Bronchial epithelial cell (primary cell): ENCODE data around the gene PPFIA1. TPM values are rescaled to one million over a fixed set of nuclear protein-coding genes. Genes with fewer than 3 reads are reported as not detected.

Experiments
- DNase-seq: peaks from one replicate; pipeline ENCODE4 v3.0.0-alpha.2; 2010; ENCODE audit warnings: low read depth
- FAIRE-seq: peaks from 2 replicates; lab custom pipeline; 2011; peaks lifted over from hg19 to GRCh38; lab: Jason Lieb, UNC
- H3K27me3 ChIP-seq: 2 replicates; pipeline ENCODE4 v1.5.1; 2011; ENCODE audit warnings: low read length; ENCODE audit not compliant: control insufficient read depth, insufficient read depth
- H3K36me3 ChIP-seq: 2 replicates; pipeline ENCODE4 v1.5.1; 2011; ENCODE audit warnings: low read length; ENCODE audit not compliant: control insufficient read depth, insufficient read depth
- H3K4me3 ChIP-seq: 2 replicates; pipeline ENCODE4 v1.5.1; 2011; ENCODE audit warnings: mild to moderate bottlenecking, low read depth, low read length, control low read depth
- total RNA-seq: library from RNA; depleted of rRNA; stranded (reverse); fragments of >200 nt; gene quantifications from 2 replicates; pipeline ENCODE4 v1.2.1, GENCODE V29; 2014
- TF ChIP-seq, protein P1 (sequence below): IDR thresholded peaks from 2 replicates; pipeline ENCODE4 v1.5.1; 2011; ENCODE audit warnings: mild to moderate bottlenecking, moderate library complexity, low read length, control low read depth, inconsistent platforms; ENCODE audit not compliant: insufficient read depth, severe bottlenecking

Gene PPFIA1
- total RNA-seq, 1 donor from 2014 or later: 35.0 TPM

- H3K36me3 ChIP-seq: peaks cover 59% of the 10 kb centered on the region
Observed at GRCh38 chr11:70413151-70413550, 142.7 kb downstream of the PPFIA1 start.

DNA sequence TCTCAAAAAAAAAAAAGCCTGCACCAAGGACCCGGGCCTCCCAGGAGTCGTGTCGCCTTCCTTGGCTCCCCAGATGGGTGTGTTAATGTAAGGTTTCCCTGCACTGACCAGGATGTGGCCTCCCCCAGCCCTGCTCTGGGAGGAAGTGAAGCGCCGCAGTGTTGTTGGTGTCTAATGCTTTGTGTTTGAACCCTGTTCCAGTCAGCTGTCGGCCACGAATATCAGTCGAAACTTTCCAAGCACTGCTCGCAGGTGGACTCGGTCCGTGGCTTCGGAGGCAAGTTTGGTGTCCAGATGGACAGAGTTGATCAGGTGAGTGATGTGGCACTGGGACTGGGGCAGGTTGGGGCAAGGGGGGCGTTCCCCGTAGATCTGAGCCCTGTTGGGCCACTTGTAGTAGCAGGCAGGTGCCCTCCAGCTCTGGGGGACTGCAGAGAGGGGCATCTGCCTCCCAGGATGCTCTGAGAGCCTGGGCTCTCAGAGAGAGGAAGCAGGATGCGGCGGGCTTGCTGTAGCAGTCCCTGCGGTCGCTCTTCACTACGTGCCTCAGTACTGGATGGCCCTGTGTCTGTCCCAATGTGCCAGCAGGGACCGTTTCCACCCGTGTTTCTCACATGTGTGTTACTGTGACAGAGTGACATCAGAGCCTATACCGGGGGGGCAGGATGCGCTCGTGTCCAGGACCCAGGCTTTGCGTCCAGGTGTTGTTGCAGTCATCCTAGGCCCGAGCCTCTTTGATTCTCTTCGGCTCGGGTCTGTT, 144.0 kb downstream of the PPFIA1 start:
- no peak for DNase-seq
- peaks cover 57% of the 10 kb centered on the region for H3K36me3 ChIP-seq
- TF ChIP-seq, protein P1, sequence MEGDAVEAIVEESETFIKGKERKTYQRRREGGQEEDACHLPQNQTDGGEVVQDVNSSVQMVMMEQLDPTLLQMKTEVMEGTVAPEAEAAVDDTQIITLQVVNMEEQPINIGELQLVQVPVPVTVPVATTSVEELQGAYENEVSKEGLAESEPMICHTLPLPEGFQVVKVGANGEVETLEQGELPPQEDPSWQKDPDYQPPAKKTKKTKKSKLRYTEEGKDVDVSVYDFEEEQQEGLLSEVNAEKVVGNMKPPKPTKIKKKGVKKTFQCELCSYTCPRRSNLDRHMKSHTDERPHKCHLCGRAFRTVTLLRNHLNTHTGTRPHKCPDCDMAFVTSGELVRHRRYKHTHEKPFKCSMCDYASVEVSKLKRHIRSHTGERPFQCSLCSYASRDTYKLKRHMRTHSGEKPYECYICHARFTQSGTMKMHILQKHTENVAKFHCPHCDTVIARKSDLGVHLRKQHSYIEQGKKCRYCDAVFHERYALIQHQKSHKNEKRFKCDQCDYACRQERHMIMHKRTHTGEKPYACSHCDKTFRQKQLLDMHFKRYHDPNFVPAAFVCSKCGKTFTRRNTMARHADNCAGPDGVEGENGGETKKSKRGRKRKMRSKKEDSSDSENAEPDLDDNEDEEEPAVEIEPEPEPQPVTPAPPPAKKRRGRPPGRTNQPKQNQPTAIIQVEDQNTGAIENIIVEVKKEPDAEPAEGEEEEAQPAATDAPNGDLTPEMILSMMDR: no peak
- no peak overlapping the region for H3K4me3 ChIP-seq
- no peak for FAIRE-seq
- no peaks in the 10 kb centered on the region for H3K27me3 ChIP-seq

More at GRCh38 chr11:70413151-70413550, 142.7 kb downstream of the PPFIA1 start:
- no peak for DNase-seq
- Histone ChIP-seq H3K4me3 (no peak overlapping the region), H3K27me3 (no peaks in the 10 kb centered on the region)
- FAIRE-seq: no peak
- TF ChIP-seq, protein P1: no peak

DNA sequence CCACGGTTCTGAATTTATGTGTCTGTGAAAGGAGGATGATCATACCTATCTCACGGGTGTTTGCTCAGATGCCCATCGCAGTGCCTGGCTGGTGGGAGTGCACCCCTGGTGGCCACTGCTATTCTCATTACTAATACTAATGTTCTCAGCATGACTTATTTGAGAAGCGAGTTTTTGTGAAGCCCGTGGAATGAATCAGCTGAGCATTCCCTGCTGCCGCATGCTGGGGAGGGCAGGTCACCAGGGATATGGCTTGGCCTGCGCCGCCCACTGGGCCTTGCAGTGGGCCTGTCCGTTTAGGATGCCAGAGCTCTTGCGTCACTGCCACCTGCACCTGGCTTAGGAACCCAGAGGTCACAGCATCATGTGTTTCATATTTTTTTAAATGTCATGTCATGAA, 144.7 kb downstream of the PPFIA1 start:
- no peak for FAIRE-seq
- DNase-seq: no peak
- Histone ChIP-seq H3K27me3 (no peaks in the 10 kb centered on the region), H3K36me3 (peaks cover 56% of the 10 kb centered on the region), H3K4me3 (no peak overlapping the region)
- TF ChIP-seq, protein P1: peak; percentile 10

DNA sequence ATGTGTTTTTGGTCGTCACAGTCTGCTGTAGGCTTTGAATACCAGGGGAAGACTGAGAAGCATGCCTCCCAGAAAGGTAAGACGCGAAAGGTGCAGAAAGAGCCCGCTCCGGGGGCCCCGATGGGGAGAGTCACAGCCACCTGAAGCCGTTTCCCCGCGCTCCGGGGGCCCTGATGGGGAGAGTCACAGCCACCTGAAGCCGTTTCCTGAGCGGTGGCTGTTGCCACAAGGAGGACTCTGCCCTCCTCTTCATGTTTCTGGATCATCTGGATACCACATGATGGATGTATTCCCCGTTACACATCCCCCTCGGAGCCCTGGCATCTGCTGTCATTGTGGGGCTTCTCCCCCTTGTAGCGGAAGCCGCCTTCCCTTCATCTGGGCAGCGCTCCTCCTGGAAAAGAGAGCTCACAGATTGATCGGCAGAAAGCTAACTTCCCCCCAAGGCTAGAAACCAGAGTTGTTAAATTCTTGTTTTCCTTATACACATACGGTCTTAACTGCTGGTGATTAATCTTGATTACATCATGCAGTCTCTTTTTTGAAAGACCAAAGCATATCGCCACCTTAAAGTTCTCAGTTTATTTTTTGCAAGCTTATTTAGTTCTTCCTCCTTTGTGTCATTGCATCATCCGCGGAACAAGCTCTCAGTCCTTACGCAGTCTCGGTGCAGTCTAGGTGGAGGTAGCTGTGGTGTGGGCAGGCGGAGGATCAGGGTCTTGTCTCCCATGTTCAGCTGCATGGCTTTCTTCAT, 145.3 kb downstream of the PPFIA1 start:
- no peak overlapping the region for H3K4me3 ChIP-seq
- no peak for FAIRE-seq
- no peak for DNase-seq
- H3K27me3 ChIP-seq: no peaks in the 10 kb centered on the region
- TF ChIP-seq, protein P1: no peak
- peaks cover 56% of the 10 kb centered on the region for H3K36me3 ChIP-seq

DNA sequence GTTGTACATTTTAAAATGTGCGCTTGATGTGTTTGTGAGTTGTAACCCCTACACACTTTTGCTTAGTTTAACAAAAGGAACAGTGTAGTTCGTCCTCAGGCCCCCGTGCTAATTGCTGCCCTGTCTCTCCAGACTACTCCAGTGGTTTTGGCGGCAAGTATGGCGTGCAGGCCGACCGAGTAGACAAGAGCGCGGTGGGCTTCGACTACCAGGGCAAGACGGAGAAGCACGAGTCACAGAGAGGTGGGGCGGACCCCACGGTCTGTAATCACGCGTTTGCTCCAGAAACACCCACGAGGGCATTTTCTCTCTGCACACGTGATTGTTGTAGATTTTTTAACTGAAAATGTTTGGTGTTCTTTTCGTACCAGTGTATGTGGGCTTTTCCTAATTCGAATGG, 146.4 kb downstream of the PPFIA1 start:
- FAIRE-seq (no peak), DNase-seq (no peak)
- H3K4me3 ChIP-seq: no peak overlapping the region
- TF ChIP-seq, protein P1: no peak
- no peaks in the 10 kb centered on the region for H3K27me3 ChIP-seq
- H3K36me3 ChIP-seq: peaks cover 57% of the 10 kb centered on the region
